Stimulated activated CD8-positive, alpha-beta memory T cell treated with anti-CD3 and anti-CD28 coated beads, Interleukin-4, amount 100 ng/mL, for 24 hours (primary cell): ENCODE measurements around the gene DISC1.
"Not testable (repeated sequence)": the region's sequence is repeated elsewhere in the genome, so short reads cannot be mapped to it uniquely, and the experiment has no call there.

Experiments used
- DNase-seq: peaks from one replicate; pipeline ENCODE4 v3.0.0-alpha.2; 2020; ENCODE audit warnings: low read depth

The DISC1 gene

DNA sequence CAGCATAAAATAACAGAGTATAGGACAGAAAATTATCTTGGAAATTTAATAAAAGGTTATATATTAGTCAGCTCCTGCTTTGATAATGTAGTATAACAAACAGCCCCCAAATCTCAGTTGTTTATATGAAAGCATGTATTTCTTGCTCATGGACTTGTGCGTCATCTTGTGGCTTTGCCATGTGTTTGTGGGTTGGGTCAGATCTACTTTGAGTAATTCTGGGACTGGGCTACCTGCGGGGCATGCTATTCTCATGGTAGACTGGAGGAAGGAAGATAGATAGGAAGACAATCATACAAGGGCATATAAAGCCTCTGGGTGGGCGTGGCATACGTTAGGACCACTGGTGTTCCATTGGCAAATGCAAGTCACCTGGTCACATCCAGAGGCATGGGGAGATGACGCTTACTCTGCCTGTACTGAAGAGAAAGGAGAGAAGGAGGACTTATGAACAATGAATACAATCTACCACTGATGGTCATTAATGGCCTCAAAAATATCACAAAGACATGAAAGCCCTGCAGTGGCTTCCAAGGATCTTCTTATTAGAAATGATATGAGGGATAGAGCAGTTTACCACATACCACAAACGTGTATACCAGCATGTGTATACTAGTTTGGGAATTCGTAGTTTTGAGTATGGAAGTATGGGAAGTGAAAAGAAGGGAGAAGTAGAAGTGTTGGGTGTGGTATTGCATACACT is 267.0 kb downstream of the DISC1 start:
- no peak for DNase-seq

- DNase-seq = no peak
Observed at GRCh38 chr1:231896806-231897205, 270.2 kb downstream of the DISC1 start.

DNA sequence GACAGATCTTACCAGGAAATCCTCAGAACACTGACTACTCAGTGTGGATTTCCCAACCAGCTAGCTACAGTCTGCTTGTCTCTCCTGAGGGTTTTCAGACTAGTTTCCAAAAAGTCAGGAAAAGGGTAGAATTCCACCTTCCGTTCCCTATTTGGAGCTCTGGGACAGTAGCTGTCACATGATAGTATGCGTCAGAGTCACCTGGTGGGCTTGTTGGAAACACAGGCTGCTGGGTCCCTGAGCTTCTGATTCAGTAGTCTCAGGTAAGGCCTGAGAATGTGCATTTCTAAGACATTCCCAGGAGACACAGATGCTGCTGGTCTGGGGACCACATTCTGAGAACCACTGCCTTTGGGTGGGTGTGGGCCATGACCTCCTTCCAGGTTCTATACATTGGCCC is 272.5 kb downstream of the DISC1 start:
- DNase-seq = no peak

GRCh38 chr1:231899713-231900435 is 273.3 kb downstream of the DISC1 start:
- DNase-seq = no peak

- no peak for DNase-seq
Observed at GRCh38 chr1:231903586-231904081, 277.0 kb downstream of the DISC1 start.

- DNase-seq = not testable (repeated sequence)
Observed at GRCh38 chr1:231907310-231907709, 280.7 kb downstream of the DISC1 start.

GRCh38 chr1:231913493-231913892 is 286.9 kb downstream of the DISC1 start:
- DNase-seq = no peak

GRCh38 chr1:231918239-231919015 is 291.8 kb downstream of the DISC1 start:
- DNase-seq = no peak

- DNase-seq = no peak
Observed at GRCh38 chr1:231919239-231919885, 292.8 kb downstream of the DISC1 start.

GRCh38 chr1:231919886-231920285 is 293.3 kb downstream of the DISC1 start:
- no peak for DNase-seq

- no peak for DNase-seq
Observed at GRCh38 chr1:231921646-231922345, 295.2 kb downstream of the DISC1 start.

DNA sequence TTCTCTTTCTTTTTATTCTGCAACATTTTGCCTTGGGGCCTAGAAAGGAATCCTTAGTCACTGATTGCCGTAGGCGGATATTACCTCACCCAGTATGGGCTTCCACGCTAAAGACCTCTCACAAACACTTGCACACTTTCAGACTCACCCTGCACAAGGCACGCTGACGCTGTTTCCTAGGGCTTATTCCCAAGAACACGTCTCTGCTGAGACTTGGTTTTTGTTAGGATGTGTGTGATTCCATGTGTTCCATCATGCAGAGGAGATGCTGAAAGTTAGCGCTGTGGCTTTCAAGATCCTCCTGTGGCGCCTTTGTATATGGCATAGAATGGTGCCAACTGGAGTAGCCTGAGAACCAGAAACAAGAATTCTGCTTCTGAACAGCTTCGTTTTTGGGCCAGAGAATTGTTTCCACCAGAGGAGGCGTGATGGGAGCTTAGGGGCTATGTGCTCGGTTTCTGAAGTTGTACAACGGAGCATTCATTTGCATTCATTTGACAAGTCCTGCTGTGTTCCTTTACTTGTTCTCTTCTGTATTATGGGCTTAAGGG is 297.0 kb downstream of the DISC1 start:
- DNase-seq = no peak

DNA sequence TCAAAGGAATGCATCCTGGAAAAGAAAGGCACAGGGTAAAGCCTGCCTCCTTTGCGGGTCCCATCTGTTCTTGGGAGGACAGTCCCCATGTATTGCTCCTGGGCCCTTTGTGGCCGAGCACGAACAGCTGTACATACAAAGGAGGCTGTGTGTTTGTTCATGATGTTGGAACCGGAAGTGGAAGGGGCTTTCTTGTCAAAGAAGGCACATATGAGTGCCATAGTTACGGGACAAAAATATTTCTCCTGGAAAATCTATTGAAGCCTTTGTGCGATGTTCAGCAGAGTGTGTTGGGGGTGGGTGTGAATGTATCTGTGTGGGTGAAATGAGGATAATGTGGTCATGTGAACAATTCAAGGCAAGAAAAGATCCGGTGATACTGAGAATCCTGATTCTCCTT is 297.6 kb downstream of the DISC1 start:
- DNase-seq = no peak

GRCh38 chr1:231925864-231926263 is 299.3 kb downstream of the DISC1 start:
- DNase-seq = no peak

DNA sequence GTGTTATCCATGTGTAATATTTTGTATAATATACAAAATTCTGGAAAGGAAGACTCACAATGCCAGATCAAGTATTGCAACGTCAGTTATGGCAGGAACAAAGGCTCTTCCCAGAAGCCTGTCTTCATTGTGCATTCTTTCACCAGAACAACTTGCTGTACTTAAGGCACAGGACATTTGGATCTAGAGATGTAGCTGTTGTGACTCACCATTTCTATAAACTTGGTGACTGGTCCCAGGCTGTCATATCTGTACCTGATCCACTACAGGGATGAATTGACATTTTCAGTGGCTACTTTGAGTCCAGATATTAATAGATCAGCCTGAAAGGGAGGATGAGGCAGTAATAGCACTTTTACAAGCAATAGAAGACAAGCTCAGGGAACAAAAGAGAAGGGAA is 299.8 kb downstream of the DISC1 start:
- no peak for DNase-seq

- DNase-seq = no peak
Observed at GRCh38 chr1:231926933-231927332, 300.3 kb downstream of the DISC1 start.

- no peak for DNase-seq
Observed at GRCh38 chr1:231927431-231927830, 300.8 kb downstream of the DISC1 start.

- DNase-seq = no peak
Observed at GRCh38 chr1:231929311-231929710, 302.7 kb downstream of the DISC1 start.

DNA sequence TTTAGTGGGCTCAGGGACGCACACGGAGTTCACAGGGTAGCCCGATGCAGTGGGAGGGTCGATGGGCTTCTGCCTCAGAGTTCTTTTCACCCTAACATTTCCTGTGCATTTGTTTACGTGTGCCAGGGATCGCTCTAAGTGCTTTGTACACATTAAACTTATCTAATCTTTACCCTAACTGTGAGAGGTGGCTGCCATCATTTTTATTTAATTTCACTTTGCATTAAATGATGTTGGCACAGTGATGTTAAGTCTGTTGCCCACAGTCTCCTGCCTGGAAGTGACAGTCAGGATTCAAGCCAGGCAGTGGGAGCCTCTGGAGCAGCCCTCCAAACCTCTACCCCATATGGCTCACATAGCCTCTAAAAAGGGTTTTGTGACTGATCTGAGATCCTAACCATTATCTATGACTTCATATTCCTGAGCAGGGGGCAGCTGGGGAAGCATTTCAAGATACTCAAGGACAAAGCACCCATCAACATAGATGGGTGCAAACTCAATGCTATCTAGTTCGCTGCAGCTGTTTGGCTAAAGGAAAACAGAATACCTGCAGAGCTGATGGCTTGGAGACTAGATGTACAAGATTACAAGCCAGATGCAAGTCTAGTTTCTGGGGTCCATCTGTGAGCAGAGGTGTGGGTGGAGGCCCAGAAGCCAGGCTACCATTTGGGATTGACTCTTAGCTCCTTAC is 303.8 kb downstream of the DISC1 start:
- DNase-seq = no peak

DNA sequence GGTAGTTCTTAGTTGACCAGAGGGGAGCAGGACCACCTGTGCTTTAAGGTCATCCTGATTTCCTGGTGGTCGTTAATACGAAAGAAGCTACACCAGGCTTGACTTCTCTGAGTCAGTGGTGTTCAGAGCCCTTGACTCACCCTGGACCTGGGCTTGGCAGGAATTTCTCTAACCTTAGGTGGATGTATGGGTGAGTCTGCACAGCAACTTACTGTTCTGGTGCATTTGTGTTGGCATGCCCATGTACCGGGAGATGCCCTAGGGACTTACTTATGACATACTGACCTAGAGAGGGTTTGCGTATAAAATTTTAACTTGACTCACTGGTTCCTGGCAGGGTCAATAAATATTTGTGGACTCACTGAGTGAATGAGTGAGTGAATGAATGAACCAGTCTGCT is 304.6 kb downstream of the DISC1 start:
- DNase-seq = no peak
